RKO (cell line): Measurements from ENCODE around the gene BAIAP2.

ENCODE experiments used
- DNase-seq: peaks from one replicate; pipeline ENCODE4 v3.0.0-alpha.2; 2016; ENCODE audit warnings: low spot score

Gene BAIAP2

GRCh38 chr17:81053041-81053970, 18.4 kb downstream of the BAIAP2 start:
- no peak for DNase-seq

- no peak for DNase-seq
Measured at GRCh38 chr17:81054308-81054707, 19.4 kb downstream of the BAIAP2 start.

GRCh38 chr17:81054881-81055370, 20.0 kb downstream of the BAIAP2 start:
- no peak for DNase-seq

- DNase-seq: no peak
Measured at GRCh38 chr17:81056312-81056711, 21.4 kb downstream of the BAIAP2 start.

- no peak for DNase-seq
Measured at GRCh38 chr17:81057079-81057730, 22.3 kb downstream of the BAIAP2 start.

GRCh38 chr17:81057777-81058176, 22.8 kb downstream of the BAIAP2 start:
- no peak for DNase-seq

GRCh38 chr17:81058263-81058871, 23.4 kb downstream of the BAIAP2 start:
- DNase-seq: no peak

- DNase-seq: no peak
Measured at GRCh38 chr17:81059026-81059425, 24.1 kb downstream of the BAIAP2 start.

GRCh38 chr17:81060416-81060815, 25.5 kb downstream of the BAIAP2 start:
- DNase-seq: no peak

GRCh38 chr17:81061027-81061735, 26.2 kb downstream of the BAIAP2 start:
- no peak for DNase-seq

- DNase-seq: no peak
Measured at GRCh38 chr17:81062014-81062780, 27.2 kb downstream of the BAIAP2 start.

GRCh38 chr17:81063106-81064093, 28.4 kb downstream of the BAIAP2 start:
- DNase-seq: no peak

- no peak for DNase-seq
Measured at GRCh38 chr17:81064678-81065475, 29.9 kb downstream of the BAIAP2 start.

- DNase-seq: no peak
Measured at GRCh38 chr17:81065500-81065899, 30.5 kb downstream of the BAIAP2 start.

GRCh38 chr17:81066072-81066471, 31.1 kb downstream of the BAIAP2 start:
- DNase-seq: no peak

- DNase-seq: no peak
Measured at GRCh38 chr17:81066771-81067315, 31.9 kb downstream of the BAIAP2 start.

- no peak for DNase-seq
Measured at GRCh38 chr17:81067391-81067811, 32.5 kb downstream of the BAIAP2 start.

- no peak for DNase-seq
Measured at GRCh38 chr17:81068411-81069134, 33.6 kb downstream of the BAIAP2 start.
